H4 (cell line): ENCODE data around the gene TMEM273. TPM values are rescaled to one million over a fixed set of nuclear protein-coding genes. Genes with fewer than 3 reads are reported as not detected.

Experiments
- DNase-seq: peaks from one replicate; pipeline ENCODE4 v3.0.0-alpha.2; 2015; ENCODE audit warnings: low spot score
- total RNA-seq: library from RNA; depleted of rRNA; stranded (reverse); fragments of >200 nt; shearing (Covaris generic); gene quantifications from 2 replicates; pipeline ENCODE4 v1.2.3, GENCODE V29; 2014

The TMEM273 gene
- total RNA-seq, 1 experiment from 2014 or later, result 0.48 TPM

GRCh38 chr10:49176310-49177268 is 11.6 kb downstream of the TMEM273 start:
- no peak for DNase-seq

DNA sequence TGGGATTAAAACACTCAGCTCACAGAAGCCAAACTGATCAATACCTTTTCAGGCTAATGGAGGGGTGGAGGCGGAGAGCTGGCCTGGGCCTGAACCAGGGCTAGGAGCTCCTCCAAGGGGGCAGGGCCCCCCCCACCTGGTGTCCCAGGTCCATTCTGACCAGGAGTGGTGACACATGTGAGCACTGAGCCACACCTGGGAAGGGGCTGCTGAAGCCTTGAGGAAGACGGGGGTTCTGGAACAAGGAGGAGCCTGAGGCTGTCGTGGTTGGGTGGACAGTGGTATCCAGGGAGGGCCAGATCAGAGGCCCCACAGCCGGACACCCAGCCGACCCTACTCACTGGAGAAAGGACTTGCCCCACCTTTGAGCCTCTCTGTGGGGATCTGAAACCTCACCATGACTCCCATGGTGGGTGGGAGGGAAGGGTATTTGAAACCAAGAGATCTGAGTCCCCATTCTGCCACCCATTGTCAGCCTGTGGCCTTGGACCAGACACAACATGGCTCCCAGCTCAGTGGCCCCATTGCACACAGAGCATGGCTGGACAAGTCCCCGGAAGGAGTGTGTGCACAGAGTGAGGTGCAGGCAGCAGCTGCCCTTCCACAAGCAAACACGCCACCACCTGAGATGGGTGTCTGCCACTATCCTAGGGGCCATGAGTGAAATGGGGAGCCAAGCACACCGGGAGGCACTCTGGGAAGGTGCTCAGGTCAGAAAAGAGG is 12.4 kb downstream of the TMEM273 start:
- no peak for DNase-seq

- no peak for DNase-seq
Observed at GRCh38 chr10:49174926-49175500, 13.2 kb downstream of the TMEM273 start.

- DNase-seq, result no peak
Observed at GRCh38 chr10:49174261-49174925, 13.8 kb downstream of the TMEM273 start.

GRCh38 chr10:49173853-49174252 is 14.3 kb downstream of the TMEM273 start:
- no peak for DNase-seq

- no peak for DNase-seq
Observed at GRCh38 chr10:49173201-49173772, 14.9 kb downstream of the TMEM273 start.

GRCh38 chr10:49172777-49173132 is 15.4 kb downstream of the TMEM273 start:
- DNase-seq, result no peak

DNA sequence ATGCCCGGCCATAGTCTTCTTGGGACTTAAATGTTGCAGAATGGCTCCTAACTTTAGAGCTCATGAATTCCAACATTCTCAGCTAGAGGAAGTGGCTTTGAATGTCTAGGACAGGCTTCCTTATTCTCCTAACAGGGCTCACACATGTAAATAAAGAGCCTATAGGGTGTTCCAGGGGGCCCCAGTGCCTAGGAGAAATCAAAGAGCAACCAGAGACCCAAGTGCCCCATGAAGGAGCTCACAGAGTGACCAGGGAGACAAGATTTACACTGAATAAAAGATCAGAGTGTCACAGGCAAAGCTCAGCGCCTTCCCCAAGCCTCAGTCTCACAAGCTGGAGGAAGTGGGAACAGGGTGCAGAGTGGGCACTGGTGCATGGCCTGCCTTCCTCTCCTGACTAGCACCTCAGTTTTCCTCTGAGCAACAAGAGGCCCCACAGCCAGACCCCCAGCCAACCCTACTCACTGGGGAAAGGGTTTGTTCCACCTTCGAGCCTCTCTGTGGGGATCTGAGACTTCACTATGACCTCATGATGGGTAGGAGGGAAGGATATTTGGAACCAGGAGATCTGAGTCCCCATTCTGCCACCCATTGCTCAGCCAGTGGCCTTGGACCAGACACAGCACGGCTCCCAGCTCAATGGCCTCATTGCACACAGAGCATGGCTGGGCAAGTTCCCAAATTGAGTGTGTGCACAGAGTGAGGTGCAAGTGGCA is 16.0 kb downstream of the TMEM273 start:
- no peak for DNase-seq

DNA sequence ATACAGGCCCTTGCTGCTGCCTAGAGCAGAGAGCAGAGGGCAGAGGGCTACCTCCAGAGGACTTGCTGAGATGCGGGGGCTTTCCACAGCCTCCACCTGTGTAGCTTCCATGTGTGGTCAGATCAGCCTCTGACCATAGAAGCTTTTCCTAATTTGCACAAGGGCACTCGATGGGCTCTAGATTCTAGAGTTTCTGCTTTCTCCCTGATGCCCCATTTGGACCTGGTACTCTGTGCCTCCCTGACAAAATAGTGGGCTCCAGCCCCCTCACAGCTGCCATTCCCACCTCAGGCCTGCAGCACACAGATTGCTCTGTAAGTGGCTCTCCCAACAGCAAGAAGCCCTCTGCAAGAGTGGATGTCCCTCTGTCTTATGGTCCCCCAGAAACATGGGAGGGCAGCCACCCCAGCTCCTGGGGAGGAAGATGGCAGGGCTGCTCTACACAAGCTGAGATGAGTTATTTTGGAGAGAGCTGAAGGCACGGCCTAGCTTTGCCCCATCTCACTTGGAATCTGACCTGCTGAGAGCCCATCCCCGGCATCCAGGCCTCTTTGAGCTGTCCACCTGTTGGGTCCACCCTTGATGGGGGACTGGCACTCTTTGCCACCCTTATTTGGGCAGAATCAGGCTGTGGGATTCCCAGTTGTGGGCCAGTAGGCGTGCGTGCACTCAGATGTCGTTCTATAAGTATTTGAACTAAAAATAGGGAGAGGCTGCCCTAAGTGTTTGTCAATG is 16.7 kb downstream of the TMEM273 start:
- no peak for DNase-seq

DNA sequence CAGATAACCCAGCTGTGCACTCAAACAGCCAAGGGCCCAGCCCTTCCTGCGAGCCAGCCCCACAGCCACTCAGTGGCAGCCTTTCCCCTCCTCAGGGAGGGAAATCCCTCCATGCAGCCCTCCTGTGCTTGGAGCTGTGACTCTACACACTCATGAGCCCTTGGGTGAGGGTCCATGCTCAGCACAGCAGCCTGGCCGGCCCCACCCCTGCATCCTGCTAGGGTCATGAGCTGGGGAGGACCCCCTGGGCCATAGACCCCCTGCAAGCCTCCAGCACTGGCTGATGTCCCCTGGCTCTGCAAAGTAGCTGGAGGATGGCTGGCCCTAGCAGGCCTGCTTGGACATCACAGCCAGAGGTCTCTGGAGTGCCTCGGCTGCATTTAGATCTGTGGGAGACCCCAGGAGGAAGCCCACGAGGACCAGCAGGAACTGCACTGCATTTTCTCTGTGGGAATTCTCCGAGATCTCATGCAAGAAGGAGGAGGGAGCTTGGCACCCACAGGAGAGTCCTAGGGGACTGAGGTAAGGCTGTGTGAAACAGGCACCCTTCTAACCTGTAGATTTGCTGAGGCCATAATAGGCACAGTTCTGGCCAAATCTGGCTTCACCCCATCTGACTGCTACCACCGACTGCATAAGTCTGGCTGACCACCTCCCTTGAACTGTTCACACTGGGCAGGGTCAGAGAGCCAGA is 17.4 kb downstream of the TMEM273 start:
- DNase-seq, result no peak

GRCh38 chr10:49169776-49170175 is 18.4 kb downstream of the TMEM273 start:
- DNase-seq, result no peak

DNA sequence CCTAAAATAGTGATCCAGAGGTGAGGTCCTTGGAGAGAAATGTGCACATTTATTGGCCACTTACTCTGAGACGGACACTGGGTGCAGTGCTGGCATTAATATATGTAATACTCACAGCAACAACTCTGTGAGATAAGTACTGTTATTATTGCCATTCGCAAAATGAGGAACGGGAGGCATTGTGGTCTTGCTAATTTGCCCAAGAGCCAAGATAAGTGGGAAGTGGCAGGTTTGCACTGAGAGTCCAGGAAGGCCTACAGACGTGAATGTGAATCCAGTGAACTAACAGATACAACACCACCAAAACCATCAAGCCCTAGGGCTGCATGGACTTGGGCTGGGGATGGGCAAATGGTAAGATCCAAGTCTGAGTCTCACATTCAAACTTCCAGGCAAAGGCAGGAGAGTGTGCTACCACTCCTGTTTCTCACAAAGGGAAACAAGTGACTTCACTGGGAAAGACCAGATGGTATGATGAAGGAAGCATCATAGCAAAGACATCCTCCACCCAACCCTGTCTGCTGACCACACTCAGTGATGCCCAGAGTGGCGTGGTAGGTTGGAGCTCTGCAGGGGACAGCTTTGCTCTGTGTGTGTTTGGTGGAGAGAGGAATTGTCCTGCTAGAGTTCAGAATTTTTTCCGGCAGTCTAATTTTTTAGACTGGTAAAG is 19.2 kb downstream of the TMEM273 start:
- no peak for DNase-seq

DNA sequence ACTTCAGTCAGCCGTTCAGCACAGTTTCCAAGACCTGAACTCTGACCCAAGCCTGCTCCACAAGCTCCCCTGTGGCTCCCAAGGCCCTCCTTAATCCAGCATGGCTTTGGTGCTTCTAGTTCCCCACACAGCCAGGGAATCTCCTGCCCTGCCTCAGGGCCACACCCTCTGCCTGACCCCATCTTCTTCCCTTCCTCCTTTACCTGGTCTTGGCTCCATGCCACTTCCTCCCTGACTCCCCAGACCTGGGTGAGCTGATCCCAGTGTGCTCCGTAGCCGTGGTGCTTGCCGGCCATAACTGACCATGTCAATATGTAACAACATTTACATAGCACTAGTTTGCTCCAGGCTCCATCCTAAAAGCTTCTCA is 20.0 kb downstream of the TMEM273 start:
- DNase-seq, result no peak

DNA sequence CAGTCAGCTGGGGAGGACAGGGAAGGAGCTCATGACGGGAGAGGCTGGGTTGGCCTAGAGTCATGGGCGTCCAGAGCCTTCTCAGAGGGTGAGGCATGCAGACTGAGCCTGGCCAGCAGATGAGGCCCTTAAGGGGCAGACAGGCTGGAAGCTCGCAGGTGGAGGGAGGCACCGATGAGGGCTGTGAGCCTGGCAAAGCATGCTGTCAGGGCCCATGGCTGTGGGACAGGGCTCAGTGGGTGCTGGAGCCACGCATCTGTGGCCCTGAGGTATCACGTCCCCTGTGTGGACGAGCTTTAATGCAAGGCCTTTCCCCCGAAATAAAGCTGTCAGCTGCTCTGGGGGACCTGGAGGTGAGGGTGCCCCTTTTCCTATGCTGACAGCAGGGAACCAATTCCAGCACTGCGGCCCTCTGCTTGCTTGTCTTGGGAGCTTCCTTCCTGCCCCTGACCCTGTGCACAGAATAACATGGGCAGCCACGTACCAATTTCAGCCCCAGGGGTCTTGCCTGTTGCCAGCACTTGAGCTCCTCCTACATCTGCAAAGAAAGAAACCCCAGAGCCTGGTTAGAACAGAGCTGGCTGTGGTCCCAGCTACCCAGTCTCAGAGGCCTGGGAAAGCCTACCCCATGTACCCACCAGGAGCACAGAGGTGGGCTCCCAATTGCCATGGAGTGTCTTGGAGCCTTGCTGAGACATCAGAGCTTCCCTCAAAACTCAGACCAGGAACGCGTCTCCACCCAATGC is 20.6 kb downstream of the TMEM273 start:
- no peak for DNase-seq

DNA sequence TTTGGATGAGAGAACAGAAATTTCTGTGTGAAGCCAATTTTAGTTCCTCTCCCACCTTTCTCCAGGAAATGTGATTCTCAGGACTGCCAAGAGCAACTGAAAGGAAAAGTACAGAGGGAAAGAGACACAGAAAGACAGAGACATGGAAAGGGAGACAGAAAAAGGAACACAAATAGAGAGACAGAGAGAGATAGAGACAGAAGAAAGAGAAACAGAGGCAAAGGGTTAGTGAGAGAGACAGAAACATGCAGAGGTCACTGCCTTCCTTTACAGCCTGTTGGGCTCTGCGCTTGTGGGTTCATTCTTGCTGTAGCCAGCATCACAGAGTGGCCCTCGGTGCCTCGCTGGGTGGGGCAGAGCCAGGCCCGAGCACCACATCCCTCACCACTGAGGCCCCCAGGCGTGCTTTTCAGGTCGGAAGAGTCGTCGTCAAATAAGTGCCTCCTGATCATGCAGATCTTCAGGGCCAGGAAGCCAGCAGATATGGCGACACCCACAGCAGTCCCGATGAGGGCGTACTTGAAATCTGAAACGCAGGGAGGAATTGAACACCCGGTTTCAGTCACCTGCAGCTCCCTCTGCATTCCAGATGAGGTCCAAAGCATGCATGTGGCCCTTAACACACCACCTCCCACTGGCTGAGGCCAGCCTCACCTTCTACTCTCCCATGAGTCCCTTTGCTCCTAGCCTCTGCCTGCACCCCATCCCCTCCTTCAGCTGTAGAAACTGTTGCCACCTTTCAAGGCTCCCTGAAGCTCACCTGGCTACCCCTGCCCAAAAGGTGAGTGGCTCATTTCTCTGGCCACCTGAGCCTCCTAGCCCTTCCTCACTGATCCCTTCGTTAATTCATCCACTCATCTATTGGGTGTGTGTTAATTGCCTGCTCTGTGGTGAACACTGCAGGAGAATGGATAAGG is 21.4 kb downstream of the TMEM273 start:
- no peak for DNase-seq

GRCh38 chr10:49165821-49166483 is 22.2 kb downstream of the TMEM273 start:
- DNase-seq, result no peak

GRCh38 chr10:49165259-49165658 is 22.9 kb downstream of the TMEM273 start:
- no peak for DNase-seq
